HEK293 (cell line): ENCODE results near the gene RNASE8.

Experiments
- KLF10 ChIP-seq: fragments of 450-650 bp; IDR thresholded peaks from 2 replicates; pipeline ENCODE4 v1.5.1; 2018; ENCODE audit warnings: missing biosample characterization, mild to moderate bottlenecking, missing genetic modification characterization
- SP2 ChIP-seq: fragments of 450-650 bp; formaldehyde crosslinking; IDR thresholded peaks from 2 replicates; pipeline ENCODE4 v1.5.1; 2016; ENCODE audit warnings: missing biosample characterization, missing genetic modification characterization
- ZFP3 ChIP-seq: fragments of 450-650 bp; formaldehyde crosslinking; IDR thresholded peaks from 2 replicates; pipeline ENCODE4 v1.5.1; 2016; ENCODE audit warnings: low read depth, missing biosample characterization, missing genetic modification characterization
- ZNF202 ChIP-seq: fragments of 450-650 bp; formaldehyde crosslinking; IDR thresholded peaks from 2 replicates; pipeline ENCODE4 v1.5.1; 2016; ENCODE audit warnings: missing biosample characterization, missing genetic modification characterization, borderline replicate concordance
- ZNF274 ChIP-seq, 2 experiments: fragments of 200-500 bp in 1 of 2; fragments of 450-650 bp in 1 of 2; sonication (Bioruptor generic) in 1 of 2; formaldehyde crosslinking in 1 of 2; IDR thresholded peaks; 2 replicates each; pipeline versions ENCODE4 v1.5.1 to v1.6.1; 2014 to 2016; ENCODE audit warnings: borderline replicate concordance in 1 of 2, inconsistent platforms in 1 of 2, low read length in 1 of 2, missing biosample characterization in 1 of 2, missing genetic modification characterization in 1 of 2
- ZNF311 ChIP-seq: fragments of 450-650 bp; formaldehyde crosslinking; IDR thresholded peaks from 2 replicates; pipeline ENCODE4 v1.5.1; 2017; ENCODE audit warnings: missing biosample characterization, missing genetic modification characterization, borderline replicate concordance
- ZNF510 ChIP-seq: fragments of 450-650 bp; formaldehyde crosslinking; IDR thresholded peaks from 2 replicates; pipeline ENCODE4 v1.5.1; 2018; ENCODE audit warnings: mild to moderate bottlenecking, missing genetic modification characterization, missing biosample characterization; ENCODE audit not compliant: insufficient replicate concordance
- ZNF596 ChIP-seq: fragments of 450-650 bp; IDR thresholded peaks from 2 replicates; pipeline ENCODE4 v1.5.0; 2018; ENCODE audit warnings: missing biosample characterization, mild to moderate bottlenecking, missing genetic modification characterization, moderate library complexity
- ZSCAN30 ChIP-seq: fragments of 450-650 bp; IDR thresholded peaks from 2 replicates; pipeline ENCODE4 v1.5.1; 2018; ENCODE audit warnings: missing biosample characterization, mild to moderate bottlenecking, missing genetic modification characterization, moderate library complexity
- TF ChIP-seq, protein P1 (sequence below): fragments of 450-650 bp; formaldehyde crosslinking; IDR thresholded peaks from 2 replicates; pipeline ENCODE4 v1.5.1; 2016; ENCODE audit warnings: missing biosample characterization, missing genetic modification characterization

DNA sequence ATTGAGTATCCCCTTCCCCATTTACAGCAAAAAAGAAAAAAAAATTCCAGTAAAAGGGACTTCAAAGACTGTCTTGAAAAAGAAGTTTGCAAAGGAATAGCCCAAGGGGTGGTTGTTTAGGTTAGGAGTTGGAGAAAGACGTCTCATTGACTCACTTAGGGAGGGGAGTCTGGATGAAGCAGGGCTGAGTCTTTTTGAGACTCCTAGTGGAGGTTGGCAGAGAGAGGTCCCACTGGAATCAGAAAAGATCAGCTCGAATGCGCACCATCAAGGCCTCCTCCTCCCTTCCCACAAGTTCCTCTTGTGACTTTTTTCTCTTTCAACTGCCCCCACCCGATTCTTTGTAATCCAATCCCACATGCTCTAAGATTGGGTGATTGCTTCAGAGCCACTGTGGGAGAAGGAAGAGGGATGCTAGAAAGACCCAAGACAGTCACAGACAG is 14.4 kb downstream of the RNASE8 start:
- TF ChIP-seq, protein P1, sequence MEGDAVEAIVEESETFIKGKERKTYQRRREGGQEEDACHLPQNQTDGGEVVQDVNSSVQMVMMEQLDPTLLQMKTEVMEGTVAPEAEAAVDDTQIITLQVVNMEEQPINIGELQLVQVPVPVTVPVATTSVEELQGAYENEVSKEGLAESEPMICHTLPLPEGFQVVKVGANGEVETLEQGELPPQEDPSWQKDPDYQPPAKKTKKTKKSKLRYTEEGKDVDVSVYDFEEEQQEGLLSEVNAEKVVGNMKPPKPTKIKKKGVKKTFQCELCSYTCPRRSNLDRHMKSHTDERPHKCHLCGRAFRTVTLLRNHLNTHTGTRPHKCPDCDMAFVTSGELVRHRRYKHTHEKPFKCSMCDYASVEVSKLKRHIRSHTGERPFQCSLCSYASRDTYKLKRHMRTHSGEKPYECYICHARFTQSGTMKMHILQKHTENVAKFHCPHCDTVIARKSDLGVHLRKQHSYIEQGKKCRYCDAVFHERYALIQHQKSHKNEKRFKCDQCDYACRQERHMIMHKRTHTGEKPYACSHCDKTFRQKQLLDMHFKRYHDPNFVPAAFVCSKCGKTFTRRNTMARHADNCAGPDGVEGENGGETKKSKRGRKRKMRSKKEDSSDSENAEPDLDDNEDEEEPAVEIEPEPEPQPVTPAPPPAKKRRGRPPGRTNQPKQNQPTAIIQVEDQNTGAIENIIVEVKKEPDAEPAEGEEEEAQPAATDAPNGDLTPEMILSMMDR: no peak
- TF ChIP-seq ZNF596 (tag by site-specific recombination) (no peak), ZFP3 (tag by site-specific recombination) (no peak), ZSCAN30 (tag by site-specific recombination) (no peak), SP2 (tag by site-specific recombination) (no peak), ZNF510 (tag by site-specific recombination) (no peak), ZNF311 (tag by site-specific recombination) (no peak), ZNF274 (IDR thresholded peaks at IDR 0.05; ENCODE audit: low read length) (no peak), ZNF274 (tag by site-specific recombination; IDR thresholded peaks at IDR 0.05; ENCODE audit: borderline replicate concordance) (no peak), ZNF202 (tag by site-specific recombination) (no peak), KLF10 (tag by site-specific recombination) (no peak)
